ENCODE measurements around the gene VPS36. TPM values are rescaled to one million over a fixed set of nuclear protein-coding genes. Genes with fewer than 3 reads are reported as not detected.

VPS36 gene
- total and polyA plus RNA-seq, 10 of the 15 experiments (the other 5 are each of a cell fraction or from before 2014, with no cell fraction given): 10.3 to 29.0 (median 23.9) TPM

GRCh38 chr13:52454820-52455676 is 4.6 kb upstream of the VPS36 start, which contains the start of gene CKAP2 (continued):
- TF ChIP-seq, protein P1, sequence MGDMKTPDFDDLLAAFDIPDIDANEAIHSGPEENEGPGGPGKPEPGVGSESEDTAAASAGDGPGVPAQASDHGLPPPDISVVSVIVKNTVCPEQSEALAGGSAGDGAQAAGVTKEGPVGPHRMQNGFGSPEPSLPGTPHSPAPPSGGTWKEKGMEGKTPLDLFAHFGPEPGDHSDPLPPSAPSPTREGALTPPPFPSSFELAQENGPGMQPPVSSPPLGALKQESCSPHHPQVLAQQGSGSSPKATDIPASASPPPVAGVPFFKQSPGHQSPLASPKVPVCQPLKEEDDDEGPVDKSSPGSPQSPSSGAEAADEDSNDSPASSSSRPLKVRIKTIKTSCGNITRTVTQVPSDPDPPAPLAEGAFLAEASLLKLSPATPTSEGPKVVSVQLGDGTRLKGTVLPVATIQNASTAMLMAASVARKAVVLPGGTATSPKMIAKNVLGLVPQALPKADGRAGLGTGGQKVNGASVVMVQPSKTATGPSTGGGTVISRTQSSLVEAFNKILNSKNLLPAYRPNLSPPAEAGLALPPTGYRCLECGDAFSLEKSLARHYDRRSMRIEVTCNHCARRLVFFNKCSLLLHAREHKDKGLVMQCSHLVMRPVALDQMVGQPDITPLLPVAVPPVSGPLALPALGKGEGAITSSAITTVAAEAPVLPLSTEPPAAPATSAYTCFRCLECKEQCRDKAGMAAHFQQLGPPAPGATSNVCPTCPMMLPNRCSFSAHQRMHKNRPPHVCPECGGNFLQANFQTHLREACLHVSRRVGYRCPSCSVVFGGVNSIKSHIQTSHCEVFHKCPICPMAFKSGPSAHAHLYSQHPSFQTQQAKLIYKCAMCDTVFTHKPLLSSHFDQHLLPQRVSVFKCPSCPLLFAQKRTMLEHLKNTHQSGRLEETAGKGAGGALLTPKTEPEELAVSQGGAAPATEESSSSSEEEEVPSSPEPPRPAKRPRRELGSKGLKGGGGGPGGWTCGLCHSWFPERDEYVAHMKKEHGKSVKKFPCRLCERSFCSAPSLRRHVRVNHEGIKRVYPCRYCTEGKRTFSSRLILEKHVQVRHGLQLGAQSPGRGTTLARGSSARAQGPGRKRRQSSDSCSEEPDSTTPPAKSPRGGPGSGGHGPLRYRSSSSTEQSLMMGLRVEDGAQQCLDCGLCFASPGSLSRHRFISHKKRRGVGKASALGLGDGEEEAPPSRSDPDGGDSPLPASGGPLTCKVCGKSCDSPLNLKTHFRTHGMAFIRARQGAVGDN (IDR thresholded peaks at IDR 0.05): peak; percentile 39; the same call in 1 of the 2 replicates
- TF ChIP-seq, protein P2, sequence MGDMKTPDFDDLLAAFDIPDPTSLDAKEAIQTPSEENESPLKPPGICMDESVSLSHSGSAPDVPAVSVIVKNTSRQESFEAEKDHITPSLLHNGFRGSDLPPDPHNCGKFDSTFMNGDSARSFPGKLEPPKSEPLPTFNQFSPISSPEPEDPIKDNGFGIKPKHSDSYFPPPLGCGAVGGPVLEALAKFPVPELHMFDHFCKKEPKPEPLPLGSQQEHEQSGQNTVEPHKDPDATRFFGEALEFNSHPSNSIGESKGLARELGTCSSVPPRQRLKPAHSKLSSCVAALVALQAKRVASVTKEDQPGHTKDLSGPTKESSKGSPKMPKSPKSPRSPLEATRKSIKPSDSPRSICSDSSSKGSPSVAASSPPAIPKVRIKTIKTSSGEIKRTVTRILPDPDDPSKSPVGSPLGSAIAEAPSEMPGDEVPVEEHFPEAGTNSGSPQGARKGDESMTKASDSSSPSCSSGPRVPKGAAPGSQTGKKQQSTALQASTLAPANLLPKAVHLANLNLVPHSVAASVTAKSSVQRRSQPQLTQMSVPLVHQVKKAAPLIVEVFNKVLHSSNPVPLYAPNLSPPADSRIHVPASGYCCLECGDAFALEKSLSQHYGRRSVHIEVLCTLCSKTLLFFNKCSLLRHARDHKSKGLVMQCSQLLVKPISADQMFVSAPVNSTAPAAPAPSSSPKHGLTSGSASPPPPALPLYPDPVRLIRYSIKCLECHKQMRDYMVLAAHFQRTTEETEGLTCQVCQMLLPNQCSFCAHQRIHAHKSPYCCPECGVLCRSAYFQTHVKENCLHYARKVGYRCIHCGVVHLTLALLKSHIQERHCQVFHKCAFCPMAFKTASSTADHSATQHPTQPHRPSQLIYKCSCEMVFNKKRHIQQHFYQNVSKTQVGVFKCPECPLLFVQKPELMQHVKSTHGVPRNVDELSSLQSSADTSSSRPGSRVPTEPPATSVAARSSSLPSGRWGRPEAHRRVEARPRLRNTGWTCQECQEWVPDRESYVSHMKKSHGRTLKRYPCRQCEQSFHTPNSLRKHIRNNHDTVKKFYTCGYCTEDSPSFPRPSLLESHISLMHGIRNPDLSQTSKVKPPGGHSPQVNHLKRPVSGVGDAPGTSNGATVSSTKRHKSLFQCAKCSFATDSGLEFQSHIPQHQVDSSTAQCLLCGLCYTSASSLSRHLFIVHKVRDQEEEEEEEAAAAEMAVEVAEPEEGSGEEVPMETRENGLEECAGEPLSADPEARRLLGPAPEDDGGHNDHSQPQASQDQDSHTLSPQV (IDR thresholded peaks at IDR 0.05): no peak
- TF ChIP-seq RFX5 (IDR thresholded peaks at IDR 0.05; ENCODE audit: low read depth, low read length) (peak; percentile 95), RELB (IDR thresholded peaks at IDR 0.05; ENCODE audit: low read depth) (peak; percentile 80; the same call in 1 of the 2 replicates), RAD51 (IDR thresholded peaks at IDR 0.05) (peak; percentile 52; the same call in 1 of the 2 replicates), CBFB (IDR thresholded peaks at IDR 0.05; ENCODE audit: low read depth) (peak; percentile 76), MYC (IDR thresholded peaks at IDR 0.05; ENCODE audit: insufficient read depth, insufficient read length, insufficient replicate concordance, low read length, severe bottlenecking) (no peak), RELA (IDR thresholded peaks at IDR 0.05; ENCODE audit: borderline replicate concordance, partially characterized antibody) (no peak), NFIC (IDR thresholded peaks at IDR 0.05; ENCODE audit: low read depth, low read length) (0 out of 2 replicates have a peak, but pooled peaks have one; percentile 50), SUPT20H (IDR thresholded peaks at IDR 0.05; ENCODE audit: borderline replicate concordance, control insufficient read depth, low read depth, low read length) (no peak), GATAD2B (conservative IDR thresholded peaks at IDR 0.05; ENCODE audit: low read depth) (no peak), CREB1 (IDR thresholded peaks at IDR 0.05; ENCODE audit: low read depth) (peak; percentile 91), E2F4 (IDR thresholded peaks at IDR 0.05; ENCODE audit: low read depth, low read length) (peak; percentile 93)
- TF ChIP-seq, protein P3, sequence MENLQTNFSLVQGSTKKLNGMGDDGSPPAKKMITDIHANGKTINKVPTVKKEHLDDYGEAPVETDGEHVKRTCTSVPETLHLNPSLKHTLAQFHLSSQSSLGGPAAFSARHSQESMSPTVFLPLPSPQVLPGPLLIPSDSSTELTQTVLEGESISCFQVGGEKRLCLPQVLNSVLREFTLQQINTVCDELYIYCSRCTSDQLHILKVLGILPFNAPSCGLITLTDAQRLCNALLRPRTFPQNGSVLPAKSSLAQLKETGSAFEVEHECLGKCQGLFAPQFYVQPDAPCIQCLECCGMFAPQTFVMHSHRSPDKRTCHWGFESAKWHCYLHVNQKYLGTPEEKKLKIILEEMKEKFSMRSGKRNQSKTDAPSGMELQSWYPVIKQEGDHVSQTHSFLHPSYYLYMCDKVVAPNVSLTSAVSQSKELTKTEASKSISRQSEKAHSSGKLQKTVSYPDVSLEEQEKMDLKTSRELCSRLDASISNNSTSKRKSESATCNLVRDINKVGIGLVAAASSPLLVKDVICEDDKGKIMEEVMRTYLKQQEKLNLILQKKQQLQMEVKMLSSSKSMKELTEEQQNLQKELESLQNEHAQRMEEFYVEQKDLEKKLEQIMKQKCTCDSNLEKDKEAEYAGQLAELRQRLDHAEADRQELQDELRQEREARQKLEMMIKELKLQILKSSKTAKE (IDR thresholded peaks at IDR 0.05; ENCODE audit: low read depth, poor library complexity, severe bottlenecking): peak; percentile 59

All from GM12878 (cell line).